SU-DHL-6 (cell line): ENCODE results near the gene AMPD3.

ENCODE experiments used
- H2AFZ ChIP-seq: fragments of 200-600 bp; sonication (generic); 2 replicates; pipeline ENCODE4 v1.6.1; 2014; ENCODE audit warnings: low read depth, mild to moderate bottlenecking, moderate library complexity, mixed read lengths, antibody characterized with exemption, low read length; ENCODE audit not compliant: severe bottlenecking
- H3F3A ChIP-seq: fragments of 200-600 bp; shearing (Covaris generic); 2 replicates; pipeline ENCODE4 v1.6.0; 2016; ENCODE audit warnings: antibody characterized with exemption, mild to moderate bottlenecking; ENCODE audit not compliant: insufficient read depth
- H3K27ac ChIP-seq: fragments of 200-600 bp; sonication (generic); 2 replicates; pipeline ENCODE4 v1.5.1; 2016; ENCODE audit warnings: low read depth, mild to moderate bottlenecking, low read length, moderate library complexity, mixed read lengths
- H3K27me3 ChIP-seq: fragments of 200-600 bp; sonication (generic), shearing (Covaris generic); 2 replicates; pipeline ENCODE4 v1.6.0; 2014; ENCODE audit warnings: mild to moderate bottlenecking, low read length
- H3K36me3 ChIP-seq: fragments of 200-600 bp; sonication (generic); 2 replicates; pipeline ENCODE4 v1.6.1; 2014; ENCODE audit warnings: mild to moderate bottlenecking, low read length, mixed read lengths
- H3K4me2 ChIP-seq: fragments of 300-600, 200-600 bp; shearing (Covaris generic), sonication (generic); 2 replicates; pipeline ENCODE4 v1.6.0; 2014; ENCODE audit warnings: low read length, low read depth, mild to moderate bottlenecking; ENCODE audit not compliant: poor library complexity, severe bottlenecking
- H3K4me3 ChIP-seq: fragments of 200-600 bp; sonication (generic); 2 replicates; pipeline ENCODE4 v1.5.1; 2014; ENCODE audit warnings: antibody characterized with exemption, low read length, mild to moderate bottlenecking, mixed read lengths; ENCODE audit not compliant: insufficient read depth, poor library complexity, severe bottlenecking
- H3K79me2 ChIP-seq: fragments of 200-600 bp; sonication (generic); 2 replicates; pipeline ENCODE4 v1.6.1; 2014; ENCODE audit warnings: mild to moderate bottlenecking, low read length, moderate library complexity; ENCODE audit not compliant: insufficient read depth
- H3K9ac ChIP-seq: fragments of 200-600 bp; sonication (generic); 2 replicates; pipeline ENCODE4 v1.7.0; 2014; ENCODE audit warnings: mild to moderate bottlenecking, low read length
- H3K9me2 ChIP-seq: fragments of 200-600 bp; sonication (generic); replicated peaks from 2 replicates; pipeline ENCODE4 v1.6.1; 2014; ENCODE audit warnings: low read length; ENCODE audit not compliant: insufficient read depth
- H3K9me3 ChIP-seq: fragments of 200-600 bp; sonication (generic); 2 replicates; pipeline ENCODE4 v1.6.1; 2014; ENCODE audit warnings: low read length, mixed read lengths; ENCODE audit not compliant: insufficient read depth
- H4K20me1 ChIP-seq: fragments of 200-600 bp; sonication (generic); 2 replicates; pipeline ENCODE4 v1.6.1; 2014; ENCODE audit warnings: low read depth, mild to moderate bottlenecking, antibody characterized with exemption, low read length, moderate library complexity, mixed read lengths
- CTCF ChIP-seq: fragments of 200-600 bp; sonication (generic); IDR thresholded peaks from one replicate; pipeline ENCODE4 v1.5.1; 2017; ENCODE audit warnings: antibody characterized with exemption, mild to moderate bottlenecking, low read length, moderate library complexity; ENCODE audit not compliant: insufficient read depth, poor library complexity, severe bottlenecking
- EZH2phosphoT487 ChIP-seq: fragments of 200-600 bp; sonication (generic), shearing (Covaris generic); conservative IDR thresholded peaks from 2 replicates; pipeline ENCODE4 v1.6.1; 2018; ENCODE audit warnings: mild to moderate bottlenecking, antibody characterized with exemption, low read length, moderate library complexity, mixed read lengths

Gene AMPD3

GRCh38 chr11:10447445-10447844 is 7.6 kb upstream of the AMPD3 start:
- no peaks in the 10 kb centered on the region; the same call in 1 of the 2 replicates for H3F3A ChIP-seq
- no peak for TF ChIP-seq CTCF
- no peak for TF ChIP-seq EZH2phosphoT487
- H3K4me3 ChIP-seq: no peak overlapping the region
- no peaks in the 10 kb centered on the region for H3K9me2 ChIP-seq
- H3K36me3 ChIP-seq: no peaks in the 10 kb centered on the region
- no peaks in the 10 kb centered on the region for H3K79me2 ChIP-seq
- H4K20me1 ChIP-seq: no peaks in the 10 kb centered on the region
- H3K4me2 ChIP-seq: no peak overlapping the region
- H3K9ac ChIP-seq: no peak overlapping the region
- H2AFZ ChIP-seq: no peak overlapping the region
- H3K27ac ChIP-seq: no peak overlapping the region
- 0 out of 2 replicates have a peak, but pooled peaks cover 2% of the 10 kb centered on the region for H3K27me3 ChIP-seq
- no peaks in the 10 kb centered on the region for H3K9me3 ChIP-seq

GRCh38 chr11:10450462-10451425 is 4.3 kb upstream of the AMPD3 start:
- H3K27ac ChIP-seq: no peak overlapping the region
- no peaks in the 10 kb centered on the region for H3K79me2 ChIP-seq
- H3K27me3 ChIP-seq: 0 out of 2 replicates have a peak, but pooled peaks cover 2% of the 10 kb centered on the region
- no peaks in the 10 kb centered on the region; the same call in 1 of the 2 replicates for H3F3A ChIP-seq
- H3K36me3 ChIP-seq: no peaks in the 10 kb centered on the region
- H3K9me3 ChIP-seq: no peaks in the 10 kb centered on the region
- H3K9ac ChIP-seq: no peak overlapping the region
- no peak for TF ChIP-seq CTCF
- 0 out of 2 replicates have a peak, but pooled peaks have one; percentile 46 for TF ChIP-seq EZH2phosphoT487
- H2AFZ ChIP-seq: no peak overlapping the region
- no peaks in the 10 kb centered on the region for H4K20me1 ChIP-seq
- H3K4me2 ChIP-seq: no peak overlapping the region
- no peak overlapping the region for H3K4me3 ChIP-seq
- no peaks in the 10 kb centered on the region for H3K9me2 ChIP-seq

GRCh38 chr11:10451426-10452116 is 3.5 kb upstream of the AMPD3 start:
- Histone ChIP-seq H3K79me2 (no peaks in the 10 kb centered on the region), H3K9me2 (no peaks in the 10 kb centered on the region), H3F3A (peaks cover 4% of the 10 kb centered on the region), H4K20me1 (no peaks in the 10 kb centered on the region), H3K9me3 (no peaks in the 10 kb centered on the region), H3K36me3 (no peaks in the 10 kb centered on the region), H2AFZ (no peak overlapping the region), H3K4me2 (no peak overlapping the region), H3K4me3 (no peak overlapping the region), H3K27ac (no peak overlapping the region), H3K9ac (no peak overlapping the region), H3K27me3 (0 out of 2 replicates have a peak, but pooled peaks cover 2% of the 10 kb centered on the region)
- TF ChIP-seq EZH2phosphoT487 (no peak), CTCF (no peak)
